Lower leg skin (tissue), 4 donors: ENCODE results near the gene PLBD2. TPM values are rescaled to one million over a fixed set of nuclear protein-coding genes. Genes with fewer than 3 reads are reported as not detected.

ENCODE experiments used
- DNase-seq, 2 donors: peaks; one replicate each; pipeline ENCODE4 v3.0.0-alpha.2; 2019; ENCODE audit warnings: low spot score in 2 of 2
- H3K4me3 ChIP-seq: fragments of 200-600 bp; sonication (generic); 2 replicates; pipeline ENCODE4 v1.5.1; 2017; ENCODE audit warnings: mild to moderate bottlenecking, low read depth; ENCODE audit not compliant: poor library complexity, severe bottlenecking
- CTCF ChIP-seq, 3 donors: fragments of 450-650 bp; IDR thresholded peaks; one replicate each; pipeline ENCODE4 v1.5.1; 2016; ENCODE audit warnings: antibody characterized with exemption in 3 of 3, mild to moderate bottlenecking in 3 of 3, moderate library complexity in 2 of 3
- POLR2A ChIP-seq, 2 donors: fragments of 450-650 bp; IDR thresholded peaks; one replicate each; pipeline ENCODE4 v1.6.1; 2016 to 2017; ENCODE audit warnings: antibody characterized with exemption in 2 of 2, mild to moderate bottlenecking in 1 of 2, moderate library complexity in 1 of 2
- WGBS, 2 donors: methylation state at CpG; one replicate each; pipeline ENCODE4 v1.1.5; 2018; 5-methylcytosine and 5-hydroxymethylcytosine counted together
- intact Hi-C: fragments of 100-400 bp; cut with DNase I; formaldehyde crosslinking; loops from one replicate; pipeline ENCODE4 v1.15.0; 2023; ENCODE audit warnings: low total_unique reads
- total RNA-seq, 4 donors: library from RNA; depleted of rRNA; stranded (reverse); fragments of >200 nt; gene quantifications; one replicate each; pipeline ENCODE4 v1.1.0, GENCODE V29; 2016

The PLBD2 gene
- total RNA-seq, 4 donors from 2014 or later: 18.9 to 41.2 (median 31.3) TPM

GRCh38 chr12:113405694-113406093 is 47.3 kb downstream of the PLBD2 start:
- no peak for DNase-seq
- H3K4me3 ChIP-seq: no peak overlapping the region
- WGBS, 2 donors: 75 to 79% methylated on average over 3 of the region's 3 CpGs
- intact Hi-C loops: no loop called here
- TF ChIP-seq CTCF (IDR thresholded peaks at IDR 0.05) (no peak), POLR2A (IDR thresholded peaks at IDR 0.05) (no peak)

- no peak overlapping the region for H3K4me3 ChIP-seq
- WGBS, 2 donors: 59 to 65% methylated on average over 6 of the region's 6 CpGs
- no peak for TF ChIP-seq POLR2A (IDR thresholded peaks at IDR 0.05)
- no peak for TF ChIP-seq CTCF (IDR thresholded peaks at IDR 0.05)
- DNase-seq: no peak
- intact Hi-C loops: no loop called here
Observed at GRCh38 chr12:113407931-113408600, 49.7 kb downstream of the PLBD2 start.

DNA sequence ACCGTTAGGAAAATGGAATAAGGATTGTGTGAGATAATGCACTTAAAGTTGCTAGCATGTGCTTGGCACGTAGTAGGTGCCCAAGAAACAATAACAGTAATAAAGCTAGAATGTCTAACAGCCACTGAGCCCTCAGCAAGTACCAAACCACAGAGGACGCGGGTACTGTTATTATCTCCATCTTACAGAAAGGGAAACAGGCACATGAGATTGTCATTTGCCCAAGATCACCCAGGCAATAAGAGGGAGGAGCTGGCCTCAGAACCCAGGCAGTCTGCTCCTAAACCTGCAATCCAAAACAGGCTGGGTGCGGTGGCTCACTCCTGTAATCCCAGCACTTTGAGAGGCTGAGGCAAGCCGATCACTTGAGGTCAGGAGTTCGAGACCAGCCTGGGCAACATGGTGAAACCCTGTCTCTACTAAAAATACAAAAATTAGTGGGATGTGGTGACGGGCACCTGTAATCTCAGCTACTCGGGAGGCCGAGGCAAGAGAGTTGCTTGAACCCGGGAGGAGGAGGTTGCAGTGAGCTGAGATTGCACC is 50.4 kb downstream of the PLBD2 start:
- intact Hi-C loops: no loop called here
- DNase-seq: no peak
- 88 to 92% methylated on average over 11 of the region's 11 CpGs for WGBS, 2 donors
- H3K4me3 ChIP-seq: no peak overlapping the region
- no peak for TF ChIP-seq POLR2A (IDR thresholded peaks at IDR 0.05)
- no peak for TF ChIP-seq CTCF (IDR thresholded peaks at IDR 0.05)

DNA sequence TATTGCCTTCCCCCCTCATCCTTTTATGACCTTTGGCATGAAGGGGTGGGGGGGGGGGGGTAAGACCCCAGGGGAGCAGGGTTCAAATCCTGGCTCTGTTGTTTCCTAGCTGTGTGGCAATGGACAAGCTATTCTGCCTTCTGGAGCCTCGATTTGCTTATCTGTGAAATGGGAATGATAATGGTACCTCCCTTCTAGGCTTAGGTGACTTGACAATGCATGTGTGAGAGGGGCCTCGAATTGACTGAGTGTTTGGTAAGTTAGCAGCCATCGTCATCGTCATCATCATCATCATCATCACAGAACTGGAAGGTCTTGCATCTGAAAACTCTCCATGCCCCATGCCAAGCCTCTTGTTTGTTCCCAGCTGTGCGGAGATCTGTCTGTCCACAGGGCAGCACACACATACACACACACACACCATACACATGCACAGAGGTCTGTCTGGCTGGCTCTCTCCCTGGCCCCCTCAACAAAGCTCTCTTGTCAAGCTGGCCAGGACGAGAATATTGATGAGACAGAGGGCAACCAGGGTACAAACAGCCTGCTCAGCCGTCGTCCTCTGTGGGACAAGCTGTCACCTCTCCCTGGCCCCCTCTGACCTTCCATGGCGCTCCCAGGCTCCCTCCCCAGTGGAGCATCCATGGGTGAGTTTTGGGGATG is 51.2 kb downstream of the PLBD2 start:
- WGBS, 2 donors: 61 to 68% methylated on average over 9 of the region's 9 CpGs
- intact Hi-C loops: no loop called here
- TF ChIP-seq CTCF (IDR thresholded peaks at IDR 0.05) (no peak), POLR2A (IDR thresholded peaks at IDR 0.05) (no peak)
- DNase-seq: no peak
- H3K4me3 ChIP-seq: no peak overlapping the region

DNA sequence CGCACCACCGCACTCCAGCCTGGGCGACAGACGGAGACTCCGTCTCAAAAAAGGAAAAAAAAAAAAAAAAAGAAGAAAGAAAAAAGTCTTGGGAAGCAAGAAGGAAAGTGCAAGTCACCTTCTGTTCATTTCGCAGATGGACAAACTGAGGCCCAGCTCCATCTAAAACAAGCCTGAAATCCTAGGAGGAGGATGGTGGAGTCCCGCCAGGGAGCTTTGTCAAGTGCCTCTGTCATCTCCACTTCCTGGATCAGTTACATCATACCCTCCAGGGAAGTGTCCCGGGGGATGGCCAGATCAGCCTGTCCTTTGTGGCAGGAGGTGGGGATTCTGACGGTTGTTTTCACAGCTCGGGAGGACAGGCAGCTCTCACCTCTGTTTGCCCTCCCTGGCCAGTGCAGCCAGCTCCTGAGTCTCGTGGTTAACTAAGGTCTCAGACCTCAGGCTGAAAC is 55.1 kb downstream of the PLBD2 start:
- intact Hi-C loops: no loop called here
- 64 to 67% methylated on average over 11 of the region's 11 CpGs for WGBS, 2 donors
- TF ChIP-seq CTCF (IDR thresholded peaks at IDR 0.05) (no peak), POLR2A (IDR thresholded peaks at IDR 0.05) (no peak)
- DNase-seq: no peak
- no peak overlapping the region for H3K4me3 ChIP-seq
